OCI-LY7 (cell line): ENCODE data around the gene COMMD3.

Experiments
- CTCF ChIP-seq: fragments of 200-600 bp; sonication (generic); conservative IDR thresholded peaks from 2 replicates; pipeline ENCODE4 v1.5.1; 2014; ENCODE audit warnings: mild to moderate bottlenecking, antibody characterized with exemption, low read length, moderate library complexity, mixed read lengths
- EZH2phosphoT487 ChIP-seq: fragments of 200-600 bp; sonication (generic); IDR thresholded peaks from 2 replicates; pipeline ENCODE4 v1.6.1; 2018; ENCODE audit warnings: low read depth, borderline replicate concordance, mild to moderate bottlenecking, mixed run types, antibody characterized with exemption, low read length, moderate library complexity, mixed read lengths

- TF ChIP-seq CTCF (no peak), EZH2phosphoT487 (no peak)
Observed at GRCh38 chr10:22325272-22326144, 9.3 kb downstream of the COMMD3 start.
